Stimulated activated CD8-positive, alpha-beta memory T cell treated with anti-CD3 and anti-CD28 coated beads, Interleukin-4, amount 100 ng/mL, for 1 hour (primary cell): ENCODE measurements around the gene GABPB1.
"Not testable (repeated sequence)": the region's sequence is repeated elsewhere in the genome, so short reads cannot be mapped to it uniquely, and the experiment has no call there.

Experiments used
- DNase-seq, 2 donors: peaks; one replicate each; pipeline ENCODE4 v3.0.0-alpha.2; 2020; ENCODE audit warnings: low read depth in 2 of 2, low spot score in 1 of 2

Gene GABPB1

DNA sequence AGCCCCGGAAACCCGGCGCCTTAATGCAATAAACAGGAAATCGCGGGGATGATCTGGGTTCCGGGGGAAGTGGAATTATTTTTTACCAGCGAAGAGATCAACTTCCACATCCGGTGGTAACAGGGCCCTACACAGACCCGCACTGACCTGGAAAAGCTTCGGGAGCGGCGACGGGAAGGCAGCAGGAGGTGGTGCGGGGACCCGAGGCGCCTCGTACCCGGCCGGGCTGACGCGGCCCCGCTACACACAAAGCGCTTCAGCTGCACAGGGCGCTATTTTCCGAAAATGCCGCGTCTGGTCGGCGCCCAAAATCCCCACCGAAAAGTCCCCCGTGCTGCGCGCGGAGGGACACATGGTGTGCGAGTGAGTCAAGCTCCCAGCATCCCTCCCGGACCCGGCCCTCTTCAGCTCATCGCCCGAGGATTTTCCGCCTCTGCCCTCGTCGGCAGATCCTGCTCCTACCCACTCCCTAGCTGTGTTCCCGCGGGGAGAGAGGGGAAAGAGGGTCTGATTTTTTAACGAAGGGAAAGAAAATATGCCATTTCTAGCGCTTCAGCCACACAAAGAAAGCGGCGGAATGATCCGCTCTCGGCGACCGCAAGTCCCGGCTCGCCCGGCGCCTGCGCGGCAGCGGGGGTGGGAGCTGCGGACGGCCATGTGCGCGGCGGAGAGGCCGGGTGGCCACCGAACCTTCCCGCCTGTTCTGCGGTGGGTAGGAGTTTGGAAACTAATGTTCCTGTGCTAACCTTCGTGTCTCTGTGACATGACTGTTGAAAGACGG, at the start of gene GABPB1:
Gene GABPB1 (minus strand): TSS at position 361 of the 781 bp plus-strand sequence. CDS start 45,400 bp downstream, outside the sequence.
- peak; percentile 69 to 80 for DNase-seq

DNA sequence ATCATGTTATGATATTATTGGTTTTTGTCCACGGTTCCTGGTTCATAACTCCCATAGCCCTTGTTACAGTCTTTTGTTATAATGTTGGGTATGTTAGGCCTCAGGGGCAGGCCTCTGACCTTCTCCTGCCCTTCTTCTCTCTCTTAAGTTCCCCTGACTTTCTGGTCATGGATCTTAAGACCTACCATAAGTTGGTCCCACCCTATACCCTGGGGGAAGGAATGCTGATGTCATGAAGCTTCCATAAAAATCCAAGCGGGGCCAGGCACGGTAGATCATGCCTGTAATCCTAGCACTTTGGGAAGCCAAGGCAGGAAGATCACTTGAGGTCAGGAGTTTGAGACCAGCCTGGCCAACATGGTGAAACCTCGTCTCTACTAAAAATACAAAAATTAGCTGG, 36.6 kb upstream of the GABPB1 start:
- DNase-seq: not testable (repeated sequence)

DNA sequence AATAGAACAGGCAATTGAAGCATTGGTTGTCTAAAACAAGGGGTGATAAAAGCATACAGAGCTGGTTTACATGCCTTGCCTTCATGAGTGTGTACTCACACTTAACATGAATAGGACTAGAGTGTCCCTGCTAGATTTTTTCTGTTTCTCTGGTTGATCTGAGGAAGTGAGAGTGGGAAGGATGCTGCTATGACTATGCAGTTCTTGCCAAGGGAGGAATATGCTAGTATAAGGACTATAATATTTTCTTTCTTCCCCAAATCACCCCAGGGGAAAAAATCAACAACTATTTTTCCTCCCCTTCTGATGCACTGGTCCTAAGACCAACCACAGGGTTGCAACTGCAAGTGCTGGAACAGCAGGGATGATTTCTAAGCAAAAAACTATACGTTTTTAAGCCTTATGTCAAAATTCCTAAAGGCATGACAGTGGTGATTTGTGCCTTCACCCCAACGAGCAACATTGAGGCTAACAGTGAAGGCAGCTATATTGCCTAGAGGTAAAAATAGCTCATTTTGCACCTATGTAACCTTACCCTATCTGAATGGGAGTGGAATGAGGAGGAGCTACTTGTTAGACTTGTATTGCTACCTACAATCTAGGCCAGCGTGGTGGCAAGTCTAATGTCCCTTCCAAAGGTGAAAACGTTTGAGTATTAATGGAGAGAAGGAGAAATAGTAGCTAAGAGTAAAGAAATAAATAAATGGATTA, 35.7 kb upstream of the GABPB1 start:
- DNase-seq: no peak

DNA sequence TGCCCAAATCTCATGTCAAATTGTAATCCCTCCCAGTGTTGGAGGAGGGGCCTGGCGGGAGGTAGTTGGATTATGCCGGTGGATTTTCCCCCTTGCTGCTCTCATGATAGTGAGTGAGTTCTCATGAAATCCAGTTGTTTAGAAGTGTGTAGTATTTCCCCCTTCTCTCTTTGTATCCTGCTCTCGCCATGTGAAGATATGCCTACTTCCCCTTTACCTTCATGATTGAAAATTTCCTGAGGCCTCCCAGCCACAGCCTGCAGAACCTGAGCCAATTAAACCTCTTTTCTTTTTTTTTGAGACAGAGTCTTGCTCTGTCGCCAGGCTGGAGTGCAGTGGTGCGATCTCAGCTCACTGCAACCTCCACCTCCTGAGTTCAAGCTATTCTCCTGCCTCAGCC, 27.4 kb upstream of the GABPB1 start:
- not testable (repeated sequence) for DNase-seq

GRCh38 chr15:50381438-50381837, 26.4 kb upstream of the GABPB1 start:
- no peak for DNase-seq

- no peak for DNase-seq
Measured at GRCh38 chr15:50380089-50380488, 25.1 kb upstream of the GABPB1 start.

GRCh38 chr15:50379413-50379812, 24.4 kb upstream of the GABPB1 start:
- DNase-seq: not testable (repeated sequence)

- DNase-seq: no peak
Measured at GRCh38 chr15:50378776-50379175, 23.8 kb upstream of the GABPB1 start.

DNA sequence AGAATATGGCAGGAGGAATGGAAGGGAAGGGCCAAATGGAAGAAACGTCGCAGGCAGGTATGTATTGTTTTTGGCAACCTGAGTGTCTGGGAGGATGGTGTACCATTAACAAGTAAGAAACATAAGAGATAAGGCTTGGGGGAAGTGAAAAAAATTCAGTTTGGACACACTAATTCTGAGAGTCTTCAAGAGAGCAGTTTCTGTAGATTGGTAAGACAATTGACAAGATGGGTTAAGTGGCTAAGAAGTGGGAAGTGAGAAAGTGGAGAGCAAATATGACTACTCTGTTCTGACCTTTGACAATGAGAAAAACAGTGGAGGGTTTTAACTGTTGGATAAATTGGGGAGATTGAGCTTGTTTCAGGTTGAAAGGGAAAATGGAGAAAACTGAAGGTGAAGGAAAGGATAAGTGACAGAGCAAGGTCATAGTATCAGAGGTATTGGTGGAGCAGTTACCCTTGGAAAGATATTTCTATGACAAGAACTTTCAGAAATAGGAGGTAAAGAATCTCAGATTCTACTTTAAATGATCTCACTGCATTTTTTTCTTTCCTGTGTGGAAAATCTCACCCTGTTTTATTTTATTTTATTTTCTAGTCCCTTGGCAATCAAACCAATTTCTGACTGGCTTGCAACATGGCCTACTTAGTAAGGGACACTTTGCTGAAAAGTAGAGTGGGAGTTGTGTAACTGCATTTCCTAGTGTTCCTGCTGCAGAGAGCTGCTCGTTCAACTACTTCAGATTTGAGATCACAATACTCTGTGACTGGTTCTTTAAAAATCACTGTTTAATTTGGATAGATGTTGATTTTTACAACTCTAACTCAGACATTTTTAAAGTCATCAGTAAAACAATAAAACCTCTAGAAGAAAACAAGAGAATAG, 23.1 kb upstream of the GABPB1 start:
- no peak for DNase-seq

DNA sequence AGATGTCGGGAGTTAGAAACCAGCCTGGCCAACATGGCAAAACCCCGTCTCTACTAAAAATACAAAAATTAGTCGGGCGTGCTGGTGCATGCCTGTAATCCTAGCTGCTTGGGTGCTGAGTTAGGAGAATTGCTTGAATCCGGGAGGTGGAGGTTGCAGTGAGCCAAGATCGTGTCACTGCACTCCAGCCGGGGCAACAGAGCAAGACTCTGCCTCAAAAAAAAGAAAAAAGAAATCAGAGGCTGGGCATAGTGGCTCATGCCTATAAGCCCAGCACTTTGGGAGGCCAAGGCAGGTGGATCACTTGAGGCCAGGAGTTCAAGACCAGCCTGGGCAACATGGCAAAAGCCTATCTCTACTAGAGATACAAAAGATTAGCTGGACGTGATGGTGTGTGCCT, 14.6 kb upstream of the GABPB1 start:
- DNase-seq: not testable (repeated sequence)

- DNase-seq: no peak
Measured at GRCh38 chr15:50365971-50366370, 11.0 kb upstream of the GABPB1 start.

DNA sequence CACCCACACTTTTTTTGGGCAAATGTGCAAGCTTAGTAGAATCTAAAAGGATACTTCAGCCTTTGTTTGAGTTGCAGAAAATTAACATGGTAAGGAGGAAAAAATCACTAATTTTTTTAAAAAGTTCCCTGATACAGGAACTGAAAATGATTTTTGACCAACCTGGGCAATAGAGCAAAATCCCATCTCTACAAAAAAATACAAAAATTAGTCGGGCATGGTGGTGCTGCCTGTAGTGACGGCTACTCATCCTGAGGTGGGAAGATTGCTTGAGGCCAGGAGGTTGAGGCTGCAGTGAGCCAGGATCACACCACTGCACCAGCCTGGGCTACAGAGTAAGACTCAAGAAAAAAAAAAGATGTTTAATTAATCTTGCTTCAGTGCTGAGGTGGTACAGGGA, 10.6 kb upstream of the GABPB1 start:
- no peak for DNase-seq

DNA sequence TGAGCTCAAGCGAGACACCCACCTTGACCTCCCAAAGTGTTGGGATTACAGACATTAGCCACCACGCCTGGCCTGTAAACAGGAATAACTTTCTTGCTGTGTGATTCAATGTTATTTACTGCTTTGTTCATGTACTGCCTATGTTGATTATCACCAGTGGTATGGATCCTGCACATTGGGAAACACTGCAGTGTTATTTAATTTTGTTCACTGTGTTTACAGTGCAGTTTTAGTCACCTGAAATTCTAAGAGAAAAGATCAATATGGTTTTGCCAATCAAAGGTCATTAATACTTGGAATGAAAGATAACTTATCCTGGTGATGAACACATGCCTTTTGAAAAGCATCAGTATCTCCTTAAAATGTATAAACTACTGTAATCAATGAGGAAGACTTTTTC, 8.6 kb upstream of the GABPB1 start:
- no peak for DNase-seq

DNA sequence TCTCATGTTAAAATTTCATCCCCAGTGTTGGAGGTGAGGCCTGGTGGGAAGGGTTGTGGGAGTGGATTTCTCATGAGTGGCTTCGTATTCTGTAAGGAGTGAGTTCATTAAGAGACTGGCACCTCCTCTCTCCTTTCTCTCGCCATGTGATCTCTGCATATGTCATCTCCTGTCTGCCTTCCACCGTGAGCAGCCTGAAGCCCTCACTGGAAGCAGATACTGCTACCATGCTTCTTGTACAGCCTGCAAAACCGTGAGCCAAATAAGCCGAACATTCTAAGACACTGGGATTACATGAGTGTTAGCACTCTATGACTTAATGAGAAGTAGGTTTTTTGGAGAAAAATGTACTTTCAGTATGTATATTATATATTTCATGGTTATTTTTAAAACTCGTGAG, 6.8 kb upstream of the GABPB1 start:
- no peak for DNase-seq

DNA sequence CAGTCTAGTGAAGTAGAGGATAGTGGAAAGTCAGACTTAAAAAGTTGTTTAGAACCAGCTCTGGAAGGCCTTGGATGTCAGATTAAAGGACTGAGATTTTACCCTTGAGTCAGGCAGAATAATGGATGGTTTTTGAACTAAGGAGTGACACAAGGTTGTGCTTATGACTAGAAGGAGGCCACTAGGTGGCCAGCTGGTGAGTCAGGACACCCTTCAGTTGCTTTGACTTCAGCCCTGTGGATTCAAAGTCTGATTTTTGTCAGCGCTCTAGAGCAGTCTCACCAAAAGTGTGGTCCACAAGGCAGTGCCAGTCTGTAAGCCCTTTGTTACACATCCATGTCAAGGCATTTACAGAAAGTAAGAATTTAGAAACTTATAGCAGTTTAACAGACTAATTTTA, 3.8 kb upstream of the GABPB1 start:
- no peak for DNase-seq

- no peak for DNase-seq
Measured at GRCh38 chr15:50355980-50356379, 982 bp upstream of the GABPB1 start.

GRCh38 chr15:50355619-50355905, 564 bp upstream of the GABPB1 start:
- no peak for DNase-seq

DNA sequence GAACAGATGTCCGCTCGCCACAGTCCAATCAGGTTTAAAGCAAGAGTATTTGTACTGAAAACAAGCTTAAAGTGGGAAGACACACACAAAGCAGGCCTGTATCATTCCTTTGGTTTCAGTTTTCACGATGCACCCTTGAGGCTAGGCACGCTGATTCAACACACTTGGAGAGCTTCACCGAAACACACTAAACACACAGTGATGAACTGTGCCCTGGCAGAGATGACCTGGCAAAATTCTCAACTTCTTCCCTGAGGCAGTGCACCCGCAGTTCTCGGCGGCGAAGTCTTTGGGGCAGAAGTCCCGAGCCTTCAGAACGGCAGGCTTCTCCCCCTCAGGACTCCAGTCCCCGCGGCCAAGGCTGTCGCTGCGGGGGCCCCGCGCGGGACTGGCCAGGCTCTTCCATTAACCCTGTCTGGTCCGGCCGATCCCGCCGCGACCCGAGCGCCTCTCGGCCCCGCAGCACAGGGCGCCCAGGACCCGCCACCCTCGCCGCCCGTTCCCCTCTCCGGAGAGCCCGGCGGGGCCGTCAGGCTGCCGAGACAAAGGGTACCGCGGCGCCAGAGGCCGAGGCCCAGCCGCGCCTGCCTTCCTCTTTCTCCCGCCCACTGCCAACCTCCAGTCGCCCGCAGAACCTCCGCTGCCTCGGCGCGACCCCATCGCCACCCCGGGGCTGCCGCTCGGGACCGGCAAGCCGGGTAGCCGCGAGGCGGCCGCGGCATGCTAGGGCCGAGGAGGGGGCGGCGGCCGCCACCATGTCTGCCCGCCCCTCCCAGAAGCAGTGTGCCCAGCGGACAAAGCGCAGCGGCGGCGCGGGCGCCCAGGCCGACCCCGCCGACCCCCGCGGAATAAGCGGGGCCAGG, 792 bp downstream of the GABPB1 start:
- DNase-seq: peak; percentile 25 to 27

- no peak for DNase-seq
Measured at GRCh38 chr15:50353251-50353974, 1.6 kb downstream of the GABPB1 start.

- DNase-seq: no peak
Measured at GRCh38 chr15:50350621-50351020, 4.4 kb downstream of the GABPB1 start.
